Adipocyte (in vitro differentiated cells): ENCODE measurements around the gene TSEN54.
A peak's percentile ranks its signal among the peaks of the same experiment; 100 is the strongest.
"Not testable (repeated sequence)": the region's sequence is repeated elsewhere in the genome, so short reads cannot be mapped to it uniquely, and the experiment has no call there.

Experiments used
- DNase-seq: peaks from one replicate; pipeline ENCODE4 v3.0.0-alpha.2; 2015; ENCODE audit warnings: low read depth
- H3K27me3 ChIP-seq: replicated peaks from 2 replicates; pipeline ENCODE4 v1.7.0; 2013; ENCODE audit warnings: mild to moderate bottlenecking, low read length, moderate library complexity; ENCODE audit not compliant: control insufficient read depth, insufficient read depth
- H3K36me3 ChIP-seq: 2 replicates; pipeline ENCODE4 v1.7.0; 2013; ENCODE audit warnings: low read length, mild to moderate bottlenecking, moderate library complexity; ENCODE audit not compliant: control insufficient read depth, insufficient read depth, severe bottlenecking
- H3K4me1 ChIP-seq: 2 replicates; pipeline ENCODE4 v1.7.0; 2013; ENCODE audit warnings: mild to moderate bottlenecking, low read length, moderate library complexity; ENCODE audit not compliant: control insufficient read depth, insufficient read depth
- H3K4me3 ChIP-seq: 2 replicates; pipeline ENCODE4 v1.7.0; 2013; ENCODE audit warnings: mild to moderate bottlenecking, low read length, moderate library complexity
- H3K9ac ChIP-seq: 2 replicates; pipeline ENCODE4 v1.7.0; 2013; ENCODE audit warnings: mild to moderate bottlenecking, low read length, moderate library complexity
- H3K9me3 ChIP-seq: 2 replicates; pipeline ENCODE4 v1.7.0; 2013; ENCODE audit warnings: mild to moderate bottlenecking, low read length, moderate library complexity; ENCODE audit not compliant: control insufficient read depth

Gene TSEN54

DNA sequence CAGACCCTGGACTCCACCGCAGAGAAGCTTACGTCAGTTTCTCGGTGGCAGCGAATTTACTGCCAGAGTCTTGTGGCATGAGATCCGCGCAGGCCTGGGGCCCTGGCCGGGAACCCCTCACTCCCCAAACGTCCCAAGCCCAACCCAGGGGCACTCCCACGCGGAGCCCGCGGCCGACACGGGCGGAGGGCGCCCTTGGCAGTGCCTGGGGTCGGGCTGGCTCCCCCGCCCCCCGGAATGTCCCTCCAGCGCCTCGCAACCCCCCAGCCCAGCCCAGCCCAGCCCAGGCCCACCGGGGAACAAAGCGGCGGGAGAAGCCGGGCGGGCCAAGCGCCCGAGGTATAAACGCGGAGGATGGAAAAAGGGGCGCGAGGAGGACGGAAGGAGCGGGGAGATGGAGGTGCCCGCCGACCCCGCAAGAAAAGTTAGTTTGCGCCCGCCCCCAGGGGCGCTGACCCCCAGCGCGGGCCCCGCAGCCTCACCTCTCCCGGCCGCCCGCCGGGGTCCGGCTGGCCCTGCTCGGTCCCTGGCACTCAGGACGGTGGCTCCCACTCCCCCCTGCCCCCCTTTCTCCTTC lies 1.3 kb upstream of the TSEN54 start:
- H3K9ac ChIP-seq: peak overlapping the region; percentile 88
- H3K27me3 ChIP-seq: no peaks in the 10 kb centered on the region
- H3K36me3 ChIP-seq: no peaks in the 10 kb centered on the region
- peak; percentile 59 for DNase-seq
- H3K4me1 ChIP-seq: peaks cover 26% of the 10 kb centered on the region
- H3K9me3 ChIP-seq: no peaks in the 10 kb centered on the region
- H3K4me3 ChIP-seq: peak overlapping the region; percentile 91

GRCh38 chr17:75515496-75516254 lies 653 bp upstream of the TSEN54 start, which contains the start of gene CASKIN2:
CASKIN2 (minus strand) TSS chr17:75515537; CDS start chr17:75513804, 1,733 bp downstream.
- Histone ChIP-seq H3K9me3 (no peaks in the 10 kb centered on the region), H3K36me3 (no peaks in the 10 kb centered on the region), H3K9ac (peak within 1 kb of the TSS; percentile 88), H3K27me3 (no peaks in the 10 kb centered on the region), H3K4me1 (peaks cover 26% of the 10 kb centered on the region), H3K4me3 (peak within 1 kb of the TSS; percentile 91)
- DNase-seq: peak; percentile 97

DNA sequence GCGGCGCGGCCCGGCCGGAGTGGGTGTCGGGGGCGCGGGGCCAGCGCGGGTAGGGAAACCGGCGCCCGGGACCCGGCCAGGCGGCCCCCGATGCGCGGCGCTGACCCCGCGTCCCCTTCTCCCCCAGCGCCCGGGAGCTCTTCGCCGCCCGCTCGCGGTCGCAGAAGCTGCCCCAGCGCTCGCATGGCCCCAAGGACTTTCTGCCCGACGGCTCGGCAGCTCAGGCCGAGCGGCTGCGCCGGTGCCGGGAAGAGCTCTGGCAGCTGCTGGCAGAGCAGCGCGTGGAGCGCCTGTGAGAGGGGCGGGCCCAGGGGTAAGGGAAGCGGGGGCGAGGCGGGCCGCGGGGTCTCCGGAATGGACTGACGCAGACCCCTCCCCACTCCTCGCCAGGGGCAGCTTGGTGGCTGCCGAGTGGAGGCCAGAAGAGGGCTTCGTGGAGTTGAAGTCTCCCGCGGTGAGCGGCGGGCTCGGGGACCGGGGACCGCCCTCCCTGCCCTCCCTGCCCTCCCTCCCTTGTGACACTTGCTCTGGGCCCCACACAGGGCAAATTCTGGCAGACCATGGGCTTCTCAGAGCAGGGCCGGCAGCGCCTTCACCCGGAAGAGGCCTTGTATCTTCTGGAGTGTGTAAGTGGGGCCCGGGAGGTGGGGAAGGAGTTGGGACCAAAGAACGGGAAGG lies 430 bp downstream of the TSEN54 start:
- H3K4me1 ChIP-seq: peaks cover 23% of the 10 kb centered on the region
- H3K9me3 ChIP-seq: no peaks in the 10 kb centered on the region
- H3K9ac ChIP-seq: peak overlapping the region; percentile 82
- H3K36me3 ChIP-seq: no peaks in the 10 kb centered on the region
- H3K27me3 ChIP-seq: no peaks in the 10 kb centered on the region
- DNase-seq: peak; percentile 62
- peak overlapping the region; percentile 91 for H3K4me3 ChIP-seq

- Histone ChIP-seq H3K4me3 (peak overlapping the region; percentile 91), H3K27me3 (no peaks in the 10 kb centered on the region), H3K4me1 (peaks cover 23% of the 10 kb centered on the region), H3K9me3 (no peaks in the 10 kb centered on the region), H3K9ac (peak overlapping the region; percentile 82), H3K36me3 (no peaks in the 10 kb centered on the region)
- no peak for DNase-seq
Measured at GRCh38 chr17:75517297-75517865, 1.1 kb downstream of the TSEN54 start.

GRCh38 chr17:75518201-75518600 lies 1.9 kb downstream of the TSEN54 start:
- Histone ChIP-seq H3K4me1 (peaks cover 19% of the 10 kb centered on the region), H3K36me3 (no peaks in the 10 kb centered on the region), H3K9me3 (no peaks in the 10 kb centered on the region), H3K4me3 (no peak overlapping the region), H3K27me3 (no peaks in the 10 kb centered on the region), H3K9ac (no peak overlapping the region)
- no peak for DNase-seq

DNA sequence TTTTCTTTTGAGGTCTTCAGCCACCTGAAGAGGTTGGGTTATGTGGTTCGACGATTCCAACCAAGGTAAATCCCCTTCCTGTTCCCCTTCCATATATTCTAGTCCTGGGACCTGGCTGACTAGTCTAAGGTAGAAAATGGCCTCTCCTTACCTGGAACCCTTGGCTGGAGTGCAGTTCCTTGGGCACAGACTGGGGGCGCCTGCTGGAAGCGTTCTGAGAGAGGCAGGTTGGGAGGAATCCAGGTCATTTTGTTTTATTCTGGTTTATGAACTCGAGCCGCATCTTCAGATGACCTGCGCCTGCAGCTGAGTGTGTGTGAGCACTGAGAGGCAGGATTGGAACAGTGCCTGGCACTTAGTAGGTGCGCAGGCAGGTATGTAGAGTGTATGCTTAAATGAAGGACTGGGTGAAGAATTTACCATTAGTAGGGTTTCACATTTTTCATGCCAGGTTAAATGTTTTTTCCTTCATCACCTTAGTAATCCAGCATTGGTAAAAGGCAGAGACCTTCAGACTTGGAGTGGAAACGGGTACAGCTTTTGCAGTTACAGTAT lies 2.7 kb downstream of the TSEN54 start:
- DNase-seq: no peak
- no peak overlapping the region for H3K4me3 ChIP-seq
- no peak overlapping the region for H3K9ac ChIP-seq
- H3K9me3 ChIP-seq: no peaks in the 10 kb centered on the region
- H3K27me3 ChIP-seq: no peaks in the 10 kb centered on the region
- no peaks in the 10 kb centered on the region for H3K36me3 ChIP-seq
- peaks cover 13% of the 10 kb centered on the region for H3K4me1 ChIP-seq

- DNase-seq, H3K9me3 ChIP-seq, H3K36me3 ChIP-seq, H3K9ac ChIP-seq, H3K27me3 ChIP-seq, H3K4me3 ChIP-seq, H3K4me1 ChIP-seq: not testable (repeated sequence)
Measured at GRCh38 chr17:75520413-75520812, 4.1 kb downstream of the TSEN54 start.

DNA sequence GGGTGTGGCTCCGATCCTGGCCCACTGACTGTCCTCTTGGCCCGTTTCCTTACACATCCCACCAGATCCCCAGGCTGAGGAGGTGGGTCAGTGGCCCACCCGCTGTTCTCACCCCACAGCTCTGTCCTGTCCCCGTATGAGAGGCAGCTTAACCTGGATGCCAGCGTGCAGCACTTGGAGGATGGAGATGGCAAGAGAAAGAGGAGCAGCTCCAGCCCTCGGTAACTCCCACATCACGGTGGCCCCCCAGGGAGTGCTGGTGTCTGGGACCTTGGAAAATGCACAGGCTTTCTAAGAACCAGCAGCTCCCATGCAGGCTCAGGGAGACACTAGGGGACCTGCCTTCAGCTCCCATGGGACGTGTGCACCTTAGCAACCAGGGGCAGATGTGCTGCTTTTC lies 5.0 kb downstream of the TSEN54 start:
- H3K9ac ChIP-seq: no peak overlapping the region
- H3K27me3 ChIP-seq: peaks cover 6% of the 10 kb centered on the region
- no peaks in the 10 kb centered on the region for H3K9me3 ChIP-seq
- no peak overlapping the region for H3K4me3 ChIP-seq
- no peak for DNase-seq
- H3K36me3 ChIP-seq: no peaks in the 10 kb centered on the region
- peaks cover 8% of the 10 kb centered on the region for H3K4me1 ChIP-seq

GRCh38 chr17:75521951-75522727 lies 5.8 kb downstream of the TSEN54 start:
- Histone ChIP-seq H3K27me3 (peaks cover 14% of the 10 kb centered on the region), H3K9ac (no peak overlapping the region), H3K4me3 (no peak overlapping the region), H3K4me1 (peaks cover 9% of the 10 kb centered on the region), H3K9me3 (no peaks in the 10 kb centered on the region), H3K36me3 (no peaks in the 10 kb centered on the region)
- no peak for DNase-seq

DNA sequence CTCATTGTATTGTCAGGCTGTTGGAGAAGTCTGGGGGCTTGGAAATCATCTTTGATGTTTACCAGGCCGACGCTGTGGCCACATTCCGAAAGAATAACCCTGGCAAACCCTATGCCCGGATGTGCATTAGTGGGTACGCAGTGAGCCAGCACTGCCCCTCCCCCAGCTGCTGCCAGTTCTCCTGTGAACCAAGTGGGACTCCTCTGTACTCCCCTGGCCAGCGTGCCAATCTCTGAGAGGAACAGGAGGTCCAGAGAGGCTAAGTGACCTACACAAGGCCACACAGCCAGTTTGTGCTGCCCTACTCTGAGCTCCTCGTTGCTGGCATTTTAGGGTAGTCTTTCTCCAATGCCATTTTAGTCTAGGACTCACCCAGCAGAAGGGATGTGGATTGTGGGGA lies 7.3 kb downstream of the TSEN54 start:
- peaks cover 21% of the 10 kb centered on the region for H3K27me3 ChIP-seq
- no peak for DNase-seq
- H3K4me3 ChIP-seq: no peak overlapping the region
- no peaks in the 10 kb centered on the region for H3K36me3 ChIP-seq
- H3K4me1 ChIP-seq: peaks cover 4% of the 10 kb centered on the region
- H3K9ac ChIP-seq: no peak overlapping the region
- no peaks in the 10 kb centered on the region for H3K9me3 ChIP-seq
